SH-SY5Y (cell line): ENCODE results near the gene JOSD2.

ENCODE experiments used
- GATA2 ChIP-seq: IDR thresholded peaks from 2 replicates; pipeline ENCODE4 v1.6.1; 2011; ENCODE audit warnings: mild to moderate bottlenecking, low read depth, low read length
- GATA3 ChIP-seq: IDR thresholded peaks from 2 replicates; pipeline ENCODE4 v1.6.1; 2011; ENCODE audit warnings: low read depth, mild to moderate bottlenecking, low read length, moderate library complexity

JOSD2 gene

DNA sequence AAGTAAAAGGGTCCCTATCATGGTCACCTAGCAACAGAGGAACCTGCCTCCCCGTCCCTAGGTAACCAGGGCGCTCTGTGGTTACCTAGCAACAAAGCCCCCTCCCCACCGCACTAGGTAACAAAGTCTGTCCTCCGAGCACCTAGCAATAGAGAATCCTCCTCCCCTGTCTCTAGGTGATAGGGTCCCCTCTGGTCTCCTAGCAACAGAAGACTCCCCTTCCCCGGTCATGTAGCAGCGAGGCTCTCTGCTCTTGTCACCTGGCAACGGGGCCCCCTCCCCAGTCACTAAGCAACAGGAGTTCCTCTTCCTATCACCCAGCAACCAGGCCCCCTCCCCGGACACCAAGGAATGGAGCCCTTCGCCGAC is 307 bp downstream of the JOSD2 start:
- TF ChIP-seq GATA3 = no peak
- TF ChIP-seq GATA2 = no peak; the same call in 1 of the 2 replicates

DNA sequence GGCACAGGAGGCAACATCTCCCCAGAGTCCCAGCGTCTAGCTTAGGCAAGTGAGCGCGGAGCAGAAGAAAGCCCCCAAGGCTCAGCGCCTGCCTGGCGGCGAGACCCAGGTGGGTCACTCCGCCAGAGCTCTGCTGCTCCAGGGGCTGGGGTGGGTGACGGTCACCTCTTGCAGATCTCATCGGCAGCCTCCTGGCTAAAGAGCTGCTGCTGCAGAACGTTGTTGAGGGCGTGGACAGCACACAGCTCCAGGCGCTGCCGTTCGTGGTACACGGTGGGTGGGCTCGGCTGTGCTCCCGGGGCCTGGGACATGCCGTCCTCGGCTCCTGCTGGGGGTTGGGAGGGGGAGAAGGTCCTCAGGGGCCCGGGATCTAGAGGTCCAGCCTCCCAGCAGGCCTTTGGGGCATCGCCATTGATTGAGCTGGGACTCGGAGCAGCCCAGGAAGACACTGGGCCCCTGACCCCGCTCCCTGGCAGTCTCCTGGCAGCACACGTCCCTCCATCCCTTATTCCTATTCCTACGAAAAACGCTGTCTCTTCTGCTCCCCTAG is 795 bp downstream of the JOSD2 start:
- TF ChIP-seq GATA3 (no peak), GATA2 (no peak)

DNA sequence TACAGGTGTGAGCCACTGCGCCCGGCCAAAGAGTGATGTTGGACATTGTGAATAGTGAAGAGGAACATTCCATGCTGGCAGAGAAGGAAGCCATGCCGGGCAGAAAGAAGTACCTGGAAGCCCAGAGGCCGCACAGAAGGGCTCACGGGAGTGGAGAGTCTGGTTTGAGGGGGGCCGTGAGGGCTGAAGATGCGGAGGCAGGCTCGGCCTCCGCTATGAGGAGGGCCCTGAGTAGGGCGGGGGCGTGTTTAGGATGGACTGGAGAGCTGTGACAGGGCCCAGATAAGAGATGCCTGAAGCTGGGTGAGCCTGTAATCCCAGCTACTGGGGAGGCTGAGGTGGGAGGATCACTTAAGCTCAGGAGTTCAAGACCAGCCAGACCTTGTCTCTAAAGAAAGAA is 1.6 kb downstream of the JOSD2 start:
- TF ChIP-seq GATA2 (no peak), GATA3 (no peak)

- TF ChIP-seq GATA2 (no peak), GATA3 (no peak)
Measured at GRCh38 chr19:50508843-50509190, 2.2 kb downstream of the JOSD2 start.

DNA sequence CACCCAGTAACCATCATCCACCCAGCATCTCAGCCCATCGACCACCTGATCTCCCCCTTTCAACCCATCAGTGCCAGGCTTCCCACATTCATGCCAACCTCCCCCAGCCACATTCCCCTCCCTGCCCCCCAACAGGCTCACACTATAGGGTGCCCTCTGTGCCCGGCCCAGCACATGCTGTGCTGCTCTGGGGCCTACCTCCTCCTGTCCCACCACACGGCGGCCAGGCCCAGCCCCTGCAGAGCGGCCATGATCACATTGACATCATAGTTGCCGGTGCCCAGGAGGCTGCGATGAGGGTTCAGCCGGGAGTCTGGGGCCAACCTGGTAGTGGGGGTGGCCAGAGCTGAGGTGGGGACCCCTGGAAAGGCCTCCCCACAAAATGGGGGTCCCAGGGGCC is 3.6 kb downstream of the JOSD2 start:
- no peak for TF ChIP-seq GATA2
- TF ChIP-seq GATA3 = no peak

DNA sequence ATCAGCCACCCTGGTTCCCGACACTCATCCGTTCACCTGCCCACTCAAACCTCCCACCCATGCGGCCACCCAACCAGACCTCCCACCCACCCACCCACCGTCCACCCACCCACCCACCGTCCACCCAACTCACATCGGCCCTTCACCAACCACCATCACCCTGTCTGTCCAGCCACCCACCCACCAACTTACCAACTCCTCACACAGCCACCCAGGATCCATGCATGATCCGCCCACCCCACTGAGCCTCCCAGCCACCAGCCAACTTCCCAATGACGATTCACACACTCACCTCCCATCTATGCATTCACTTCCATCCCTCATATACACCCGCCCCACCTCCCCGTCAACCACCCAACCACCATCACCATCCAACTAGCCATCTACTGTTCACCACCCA is 4.3 kb downstream of the JOSD2 start:
- TF ChIP-seq GATA2 (no peak), GATA3 (no peak)

DNA sequence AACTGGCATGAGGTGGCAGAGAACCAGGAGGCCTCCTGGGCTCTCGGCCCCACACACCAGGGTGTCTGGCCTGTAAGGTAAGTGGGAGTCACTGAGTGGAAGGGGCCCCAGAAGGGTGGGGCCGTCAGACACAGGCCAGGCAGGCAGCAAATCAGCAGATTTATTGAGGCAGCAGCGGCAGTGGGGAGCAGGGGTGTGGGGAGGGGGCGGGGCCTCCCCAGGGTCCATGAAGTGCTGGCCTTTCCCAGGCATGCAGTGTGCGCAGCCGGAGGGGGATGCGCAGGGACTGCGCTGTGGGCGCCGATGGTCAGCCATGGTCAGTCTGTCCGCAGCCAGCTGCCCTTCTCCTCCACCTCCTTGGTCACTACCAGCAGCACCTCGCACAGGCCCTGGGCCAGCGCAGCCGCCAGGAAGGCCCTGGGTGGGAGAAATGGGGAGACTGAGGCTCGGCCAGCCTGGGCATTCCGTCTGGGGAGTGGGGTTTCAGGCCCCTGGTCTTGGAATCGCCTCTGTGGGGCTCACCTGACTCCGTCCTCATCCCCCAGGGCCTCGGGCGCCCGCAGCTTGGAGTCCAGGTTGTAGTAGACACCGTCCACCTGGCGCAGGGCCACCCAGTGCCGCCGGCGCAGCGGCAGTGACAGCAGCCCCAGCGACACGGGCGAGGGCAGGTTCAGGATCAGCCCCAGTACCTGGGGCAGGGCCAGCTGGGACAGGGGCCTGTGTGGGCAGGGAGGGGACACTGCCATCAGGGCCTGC is 5.0 kb downstream of the JOSD2 start:
- TF ChIP-seq GATA3 (no peak), GATA2 (no peak)

DNA sequence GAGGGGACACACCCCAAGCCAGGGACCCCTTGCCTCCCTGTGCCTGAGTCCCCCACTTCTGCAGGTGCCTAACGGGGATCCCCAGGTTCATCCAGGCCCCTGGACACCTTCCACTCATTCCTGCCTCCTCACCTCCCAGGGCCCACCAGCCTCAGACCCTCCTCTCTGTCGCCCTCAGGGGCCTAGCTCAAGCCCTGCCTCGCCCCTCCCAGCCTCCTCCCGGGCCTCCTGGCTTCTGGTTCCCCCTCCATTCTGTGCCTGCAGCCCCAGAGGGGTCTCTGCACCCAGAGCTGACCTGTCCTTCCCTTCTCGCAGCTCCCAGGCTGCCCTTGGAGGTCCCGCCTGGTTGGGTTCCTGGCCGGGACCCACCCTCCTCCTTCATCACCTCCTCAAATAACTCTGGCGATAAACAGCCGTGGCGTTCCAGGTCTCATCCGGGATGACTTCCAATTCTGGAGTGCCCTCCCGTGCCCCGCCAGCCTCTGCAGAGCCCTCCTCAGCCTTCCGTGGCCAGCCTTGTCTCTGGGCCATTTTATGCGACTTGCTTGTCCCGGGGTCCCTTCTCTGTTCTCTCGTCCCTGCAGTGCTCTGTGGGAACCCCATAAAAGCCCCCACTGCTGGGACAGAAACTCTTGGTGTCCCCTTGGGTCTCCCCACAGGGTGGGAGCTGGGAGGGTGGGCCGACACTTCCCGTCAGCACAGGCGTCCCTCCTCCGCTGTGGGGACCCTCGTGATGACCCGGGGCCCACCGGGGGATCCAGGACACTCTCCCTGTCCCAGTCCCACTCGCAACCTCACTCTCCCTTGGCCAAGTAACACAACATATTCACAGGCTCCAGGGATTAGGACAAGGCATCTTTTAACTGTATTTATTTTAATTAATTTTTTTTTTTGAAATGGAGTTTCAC is 9.2 kb downstream of the JOSD2 start:
- TF ChIP-seq GATA3 = no peak
- no peak for TF ChIP-seq GATA2

DNA sequence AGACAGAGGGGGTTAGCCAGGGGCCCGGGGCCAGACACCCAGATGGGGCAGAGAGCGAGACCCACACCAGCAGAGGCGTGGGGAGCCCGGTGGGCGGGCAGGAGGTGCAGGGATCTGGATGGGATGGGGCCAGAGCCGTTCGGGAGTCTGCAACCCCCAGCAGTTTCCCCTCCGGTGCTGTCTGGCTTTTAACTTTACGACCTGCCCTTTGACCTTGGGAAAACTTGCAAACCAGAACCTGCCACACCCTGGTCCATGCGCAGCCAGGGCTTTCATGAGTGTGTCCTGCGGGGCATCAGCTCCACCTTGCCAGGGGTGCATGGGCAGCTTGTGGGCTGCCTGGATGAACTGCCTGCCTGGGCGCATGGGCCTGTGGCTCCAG is 9.8 kb downstream of the JOSD2 start:
- TF ChIP-seq GATA3 (no peak), GATA2 (no peak)

DNA sequence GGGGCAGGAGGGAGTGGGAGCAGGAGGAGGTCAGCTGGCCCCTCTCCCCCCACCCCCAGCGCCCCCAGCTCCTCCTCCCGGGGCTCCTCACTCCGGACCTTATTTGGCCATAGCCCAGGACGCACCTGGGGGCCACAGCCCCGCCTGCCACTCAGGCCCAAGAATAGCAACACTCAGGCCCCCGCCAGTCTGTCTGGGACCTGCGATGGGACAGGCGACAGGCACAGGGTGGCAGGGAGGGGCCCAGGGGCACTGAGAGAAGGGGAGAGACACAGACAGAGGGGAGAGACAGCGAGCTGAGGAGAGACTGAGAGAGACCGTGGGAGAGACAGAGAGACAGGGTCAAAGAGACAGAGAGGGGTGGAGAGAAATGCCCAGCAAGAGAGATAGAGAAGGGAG is 10.2 kb downstream of the JOSD2 start:
- TF ChIP-seq GATA2 (no peak), GATA3 (no peak)

DNA sequence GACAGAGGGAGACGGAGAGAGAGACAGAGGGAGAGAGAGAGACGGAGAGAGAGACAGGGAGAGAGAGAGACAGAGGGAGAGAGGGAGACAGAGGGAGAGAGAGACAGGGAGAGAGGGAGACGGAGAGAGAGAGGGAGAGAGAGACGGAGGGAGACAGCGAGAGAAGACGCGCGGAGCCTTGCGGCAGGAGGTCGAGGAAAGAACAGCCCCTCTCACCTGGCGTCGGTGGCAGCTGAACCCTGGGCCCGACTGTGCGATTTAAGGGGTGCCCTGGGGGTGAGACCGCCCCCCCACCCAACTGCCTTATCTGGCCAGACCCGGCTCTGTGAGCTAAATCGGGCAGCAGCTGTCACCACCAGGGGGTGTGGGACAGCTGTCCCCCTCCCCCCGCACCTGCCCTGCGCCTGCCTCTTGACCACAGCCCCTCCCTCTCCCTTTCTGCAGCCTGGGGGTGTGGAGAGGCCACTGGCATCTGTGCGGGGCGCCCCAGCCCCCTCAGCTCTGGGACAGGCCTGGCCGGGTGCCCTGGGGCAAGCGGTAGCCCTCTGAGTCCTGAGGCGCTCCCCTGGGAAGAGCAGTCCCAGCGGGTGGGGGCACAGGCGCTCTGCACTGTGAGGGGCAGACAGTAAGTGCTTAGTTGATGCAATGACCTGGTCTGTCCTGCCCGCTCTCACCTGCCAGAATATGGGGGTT is 10.8 kb downstream of the JOSD2 start:
- TF ChIP-seq GATA3 (no peak), GATA2 (no peak; the same call in 1 of the 2 replicates)

DNA sequence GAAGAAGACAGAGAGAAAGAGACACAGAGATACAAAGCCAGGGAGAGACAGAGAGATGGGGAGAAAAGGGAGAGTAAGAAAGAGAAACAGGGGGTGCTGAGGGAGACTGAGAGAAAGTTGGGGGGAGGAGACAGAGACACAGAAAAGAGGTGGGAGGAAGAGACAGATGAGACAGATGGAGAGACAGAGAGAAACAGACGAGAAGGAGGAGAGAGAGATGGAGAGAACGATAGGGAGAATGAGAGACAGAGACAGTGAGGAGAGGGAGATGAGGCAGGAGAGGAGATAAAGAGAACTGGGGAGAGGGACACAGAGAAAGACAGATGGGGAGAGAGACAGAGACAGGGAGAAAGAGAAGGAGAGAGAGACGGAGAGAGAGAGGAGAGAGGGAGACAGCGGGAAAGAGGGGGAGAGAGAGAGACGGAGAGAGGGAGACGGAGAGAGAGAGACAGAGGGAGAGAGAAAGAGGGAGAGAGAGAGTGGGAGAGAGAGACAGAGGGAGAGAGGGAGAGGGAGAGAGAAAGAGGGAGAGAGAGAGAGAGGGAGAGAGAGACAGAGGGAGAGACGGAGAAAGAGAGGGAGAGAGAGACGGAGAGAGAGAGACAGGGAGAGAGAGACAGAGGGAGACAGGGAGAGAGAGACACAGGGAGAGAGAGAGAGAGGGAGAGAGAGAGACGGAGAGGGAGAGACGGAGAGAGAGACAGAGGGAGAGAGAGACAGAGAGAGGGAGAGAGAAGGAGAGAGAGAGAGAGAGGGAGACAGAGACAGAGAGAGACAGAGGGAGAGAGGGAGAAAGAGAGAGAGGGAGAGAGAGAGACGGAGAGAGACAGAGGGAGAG is 12.6 kb downstream of the JOSD2 start:
- TF ChIP-seq GATA3 = no peak
- TF ChIP-seq GATA2 = no peak

DNA sequence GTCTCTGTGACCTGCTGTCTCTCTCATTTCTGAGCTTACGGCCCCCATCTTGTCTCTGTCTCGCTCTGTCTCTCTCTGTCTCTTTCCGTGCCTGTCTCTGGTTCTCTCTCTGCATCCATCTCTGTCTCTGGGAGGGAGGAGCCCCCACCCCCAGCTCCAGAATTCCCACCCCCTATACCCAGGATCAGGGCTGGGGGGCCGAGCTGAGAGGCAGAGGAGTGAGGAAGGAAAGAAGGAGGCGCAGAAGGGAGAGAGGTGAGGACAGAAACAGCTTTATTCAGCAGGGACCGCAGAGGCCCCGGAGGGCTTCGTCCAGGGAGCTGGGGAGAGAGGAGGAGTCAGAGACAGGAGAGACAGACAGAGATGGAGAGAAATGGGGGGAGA is 14.0 kb downstream of the JOSD2 start:
- TF ChIP-seq GATA2 (no peak), GATA3 (no peak)

GRCh38 chr19:50496189-50497021 is 14.6 kb downstream of the JOSD2 start:
- TF ChIP-seq GATA2 (no peak), GATA3 (no peak)
